Thymus (tissue), 14 donors: ENCODE measurements around the gene POM121L2. TPM values are rescaled to one million over a fixed set of nuclear protein-coding genes. Genes with fewer than 3 reads are reported as not detected.

Source experiments
- DNase-seq, 9 donors: peaks; one replicate each; pipeline ENCODE4 v3.0.0-alpha.2; 2013; ENCODE audit warnings: low spot score in 9 of 9, low read depth in 6 of 9, missing footprints in 1 of 9
- H3K27ac ChIP-seq, 2 donors: one replicate each; pipeline ENCODE4 v1.5.1; 2013; ENCODE audit warnings: control low read depth in 1 of 2, low read depth in 1 of 2, low read length in 1 of 2, mild to moderate bottlenecking in 1 of 2, moderate library complexity in 1 of 2
- H3K27me3 ChIP-seq, 2 donors: one replicate each; pipeline ENCODE4 v1.5.1; 2013; ENCODE audit warnings: low read length in 1 of 2; ENCODE audit not compliant: control insufficient read depth in 2 of 2, insufficient read depth in 1 of 2
- H3K36me3 ChIP-seq, 2 donors: one replicate each; pipeline ENCODE4 v1.5.1; 2013; ENCODE audit warnings: low read length in 1 of 2, mild to moderate bottlenecking in 1 of 2, moderate library complexity in 1 of 2; ENCODE audit not compliant: control insufficient read depth in 2 of 2, insufficient read depth in 2 of 2
- H3K4me1 ChIP-seq, 2 donors: one replicate each; pipeline ENCODE4 v1.5.1; 2013; ENCODE audit warnings: low read length in 2 of 2; ENCODE audit not compliant: control insufficient read depth in 2 of 2, insufficient read depth in 2 of 2
- H3K4me3 ChIP-seq, 2 donors: one replicate each; pipeline ENCODE4 v1.5.1; 2013; ENCODE audit warnings: low read length in 2 of 2, control low read depth in 1 of 2, mild to moderate bottlenecking in 1 of 2
- H3K9me3 ChIP-seq, 2 donors: one replicate each; pipeline ENCODE4 v1.5.1; 2013; ENCODE audit warnings: low read length in 1 of 2, mild to moderate bottlenecking in 1 of 2; ENCODE audit not compliant: control insufficient read depth in 2 of 2, insufficient read depth in 1 of 2
- WGBS: extraction: QIAGEN DNeasy Blood & Tissue Kit; methylation state at CpG from one replicate; pipeline ENCODE4 v1.1.7; 2013; 5-methylcytosine and 5-hydroxymethylcytosine counted together
- long read RNA-seq, 10 donors: transcript quantifications; one replicate each; lab custom pipeline, GENCODE V29; 2026
- polyA plus RNA-seq: library from polyadenylated mRNA; stranded (reverse); fragments of 200-250 nt; gene quantifications from one replicate; pipeline ENCODE4 v1.2.3, GENCODE V29; 2013
- total RNA-seq: library from RNA; stranded (reverse); fragments of 120-200 nt; gene quantifications from one replicate; pipeline ENCODE4 v1.2.4, GENCODE V29; 2013
- donor health status: healthy.

POM121L2 gene
- total RNA-seq, result not detected
- polyA plus RNA-seq, result not detected
- long read RNA-seq, donor 1, result 0 reads
- long read RNA-seq, donor 2, result 0 reads
- long read RNA-seq, donor 3, result 0 reads
- long read RNA-seq, donor 4, result 0 reads
- long read RNA-seq, donor 5, result 0 reads
- long read RNA-seq, donor 6, result 0 reads
- long read RNA-seq, donor 7, result 0 reads
- long read RNA-seq, donor 8, result 0 reads
- long read RNA-seq, donor 9, result 0 reads
- long read RNA-seq, donor 10, result 0 reads

GRCh38 chr6:27312146-27312949, at the start of gene POM121L2:
TSS of gene POM121L2 (minus strand) at chr6:27312273. CDS start at chr6:27312170, 103 bp downstream.
- H3K9me3 ChIP-seq, result no peaks in the 10 kb centered on the region
- 1% methylated on average over 64 of the region's 64 CpGs for WGBS
- no peak within 1 kb of the TSS for H3K27ac ChIP-seq
- DNase-seq, result peak in 8 of 9 donors; percentile 31 to 74 (median 49)
- H3K4me3 ChIP-seq, result peak within 1 kb of the TSS; percentile 45 to 62
- H3K4me1 ChIP-seq, result peaks cover 5 to 11% of the 10 kb centered on the region in 2 donors
- H3K27me3 ChIP-seq, result peaks cover 23 to 47% of the 10 kb centered on the region in 2 donors
- no peaks in the 10 kb centered on the region for H3K36me3 ChIP-seq

GRCh38 chr6:27359231-27359630, 47.2 kb upstream of the POM121L2 start:
- H3K27me3 ChIP-seq, result no peaks in the 10 kb centered on the region
- 93% methylated on average over 1 of the region's 1 CpG for WGBS
- no peaks in the 10 kb centered on the region for H3K36me3 ChIP-seq
- no peak for DNase-seq
- no peaks in the 10 kb centered on the region for H3K9me3 ChIP-seq
- H3K27ac ChIP-seq, result no peak overlapping the region
- no peaks in the 10 kb centered on the region for H3K4me1 ChIP-seq
- no peak overlapping the region for H3K4me3 ChIP-seq

GRCh38 chr6:27358786-27359185, 46.7 kb upstream of the POM121L2 start:
- WGBS, result 96% methylated on average over 2 of the region's 2 CpGs
- DNase-seq, result no peak
- no peaks in the 10 kb centered on the region for H3K27me3 ChIP-seq
- no peaks in the 10 kb centered on the region for H3K9me3 ChIP-seq
- H3K36me3 ChIP-seq, result no peaks in the 10 kb centered on the region
- H3K4me3 ChIP-seq, result no peak overlapping the region
- no peak overlapping the region for H3K27ac ChIP-seq
- no peaks in the 10 kb centered on the region for H3K4me1 ChIP-seq

GRCh38 chr6:27352850-27353249, 40.8 kb upstream of the POM121L2 start:
- Histone ChIP-seq H3K9me3 (peaks cover 2 to 8% of the 10 kb centered on the region in 2 donors), H3K4me3 (no peak overlapping the region), H3K27ac (no peak overlapping the region), H3K4me1 (no peaks in the 10 kb centered on the region), H3K27me3 (no peaks in the 10 kb centered on the region), H3K36me3 (no peaks in the 10 kb centered on the region)
- 95% methylated on average over 4 of the region's 4 CpGs for WGBS
- DNase-seq, result no peak

- 45% methylated on average over 10 of the region's 10 CpGs for WGBS
- Histone ChIP-seq H3K27ac (no peak overlapping the region), H3K36me3 (no peaks in the 10 kb centered on the region), H3K27me3 (peaks cover 3 to 28% of the 10 kb centered on the region in 2 donors), H3K9me3 (no peaks in the 10 kb centered on the region), H3K4me1 (no peaks in the 10 kb centered on the region), H3K4me3 (no peak overlapping the region)
- no peak for DNase-seq
Observed at GRCh38 chr6:27334141-27334540, 22.1 kb upstream of the POM121L2 start.

- DNase-seq, result no peak
- H3K4me1 ChIP-seq, result no peaks in the 10 kb centered on the region
- H3K27ac ChIP-seq, result no peak overlapping the region
- no peaks in the 10 kb centered on the region for H3K9me3 ChIP-seq
- H3K27me3 ChIP-seq, result peaks cover 3 to 28% of the 10 kb centered on the region in 2 donors
- H3K4me3 ChIP-seq, result no peak overlapping the region
- H3K36me3 ChIP-seq, result no peaks in the 10 kb centered on the region
- WGBS, result 55% methylated on average over 3 of the region's 3 CpGs
Observed at GRCh38 chr6:27333642-27334040, 21.6 kb upstream of the POM121L2 start.

- peak overlapping the region in 1 of 2 donors; percentile 1 for H3K4me3 ChIP-seq
- peak in 1 of 9 donors; percentile 19 for DNase-seq
- H3K9me3 ChIP-seq, result no peaks in the 10 kb centered on the region
- H3K4me1 ChIP-seq, result no peaks in the 10 kb centered on the region
- 10% methylated on average over 32 of the region's 32 CpGs for WGBS
- peaks cover 3 to 28% of the 10 kb centered on the region in 2 donors for H3K27me3 ChIP-seq
- no peaks in the 10 kb centered on the region for H3K36me3 ChIP-seq
- H3K27ac ChIP-seq, result no peak overlapping the region
Observed at GRCh38 chr6:27332692-27333641, 20.9 kb upstream of the POM121L2 start.

GRCh38 chr6:27327023-27327738, 15.1 kb upstream of the POM121L2 start:
- H3K9me3 ChIP-seq, result no peaks in the 10 kb centered on the region
- WGBS, result 53% methylated on average over 1 of the region's 1 CpG
- no peaks in the 10 kb centered on the region for H3K4me1 ChIP-seq
- H3K27ac ChIP-seq, result no peak overlapping the region
- no peaks in the 10 kb centered on the region for H3K36me3 ChIP-seq
- DNase-seq, result no peak
- H3K27me3 ChIP-seq, result peaks cover 3 to 9% of the 10 kb centered on the region in 2 donors
- H3K4me3 ChIP-seq, result no peak overlapping the region
